ENCODE measurements around the gene FBXO42.

The FBXO42 gene

GRCh38 chr1:16199700-16200099 is 152.6 kb downstream of the FBXO42 start:
- DNase-seq = no peak

DNA sequence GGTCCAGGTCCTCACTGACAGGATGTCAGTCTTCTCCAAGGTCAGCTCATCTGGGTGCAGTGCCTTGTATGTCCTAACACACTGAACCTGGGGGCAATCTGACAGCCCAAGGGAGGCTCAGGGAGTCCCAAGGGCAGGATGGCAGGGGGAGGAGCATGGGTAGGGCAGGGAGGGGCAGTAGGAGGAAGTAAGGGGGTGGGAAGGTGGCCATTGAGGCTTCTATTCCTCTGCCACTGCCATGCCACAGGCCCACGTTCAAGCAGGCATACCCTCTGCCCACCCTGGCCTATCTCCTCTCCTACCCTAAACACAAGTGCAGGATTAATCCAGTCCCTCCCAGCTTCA is 153.2 kb downstream of the FBXO42 start:
- no peak for DNase-seq

DNA sequence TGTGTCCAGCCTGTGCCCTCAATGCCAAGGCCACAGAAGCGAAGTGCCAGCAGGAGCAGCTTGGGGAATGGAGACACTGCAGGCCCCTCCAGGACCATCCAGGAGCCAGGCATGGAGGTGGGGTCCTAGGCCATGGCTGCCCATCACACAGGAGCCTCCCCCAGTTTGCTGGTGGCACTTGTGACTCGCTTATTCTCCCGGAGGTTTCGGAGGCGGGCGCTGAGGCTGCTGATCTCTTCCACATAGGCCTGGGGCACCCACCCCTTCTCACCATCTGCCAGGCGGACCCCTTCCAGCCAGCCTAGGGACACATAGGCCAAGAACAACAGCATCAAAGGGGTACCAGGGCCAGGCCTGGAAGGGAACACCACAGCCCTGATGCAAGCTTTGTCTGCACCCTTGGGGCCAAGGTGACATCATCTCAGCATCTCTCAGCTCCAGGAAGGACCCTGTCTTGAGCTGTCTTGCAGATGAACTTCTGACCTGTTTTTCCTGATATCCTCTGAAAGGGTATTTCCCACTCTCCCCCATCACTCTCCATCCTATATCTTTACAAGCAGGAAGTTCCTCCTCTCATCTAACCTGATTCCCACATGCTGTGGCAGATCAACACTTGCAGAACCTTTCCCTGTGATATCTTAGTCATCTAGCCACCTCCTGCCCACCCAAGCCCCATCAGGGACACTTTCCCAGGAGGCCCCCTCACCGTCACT is 153.7 kb downstream of the FBXO42 start:
- DNase-seq = no peak

GRCh38 chr1:16196874-16197273 is 155.4 kb downstream of the FBXO42 start:
- DNase-seq = no peak

Data from NCI-H1105 (cell line).